GM12891 (cell line): ENCODE measurements around the gene HEY2. TPM values are rescaled to one million over a fixed set of nuclear protein-coding genes. Genes with fewer than 3 reads are reported as not detected.
"Not testable (repeated sequence)": the region's sequence is repeated elsewhere in the genome, so short reads cannot be mapped to it uniquely, and the experiment has no call there.

Experiments used
- DNase-seq: peaks from one replicate; pipeline ENCODE4 v3.0.0; 2011; ENCODE audit warnings: low spot score; ENCODE audit not compliant: insufficient read length
- FAIRE-seq: peaks from 2 replicates; lab custom pipeline; 2011; peaks lifted over from hg19 to GRCh38; lab: Jason Lieb, UNC
- PAX5 ChIP-seq: IDR thresholded peaks from 2 replicates; pipeline ENCODE4 v1.6.1; 2011; ENCODE audit warnings: low read length, moderate library complexity, mild to moderate bottlenecking; ENCODE audit not compliant: insufficient read depth, severe bottlenecking
- POLR2A ChIP-seq: IDR thresholded peaks from 2 replicates; pipeline ENCODE4 v1.6.1; 2011; ENCODE audit warnings: low read depth, low read length, control low read depth
- POLR2AphosphoS5 ChIP-seq: IDR thresholded peaks from 2 replicates; pipeline ENCODE4 v1.6.1; 2011; ENCODE audit warnings: low read depth, low read length, control low read depth
- POU2F2 ChIP-seq: IDR thresholded peaks from 2 replicates; pipeline ENCODE4 v1.6.1; 2011; ENCODE audit warnings: low read depth, mild to moderate bottlenecking, control low read depth, low read length, moderate library complexity
- SPI1 ChIP-seq: IDR thresholded peaks from 2 replicates; pipeline ENCODE4 v1.6.1; 2011; ENCODE audit warnings: low read depth, low read length, control low read depth
- TAF1 ChIP-seq: IDR thresholded peaks from 2 replicates; pipeline ENCODE4 v1.6.1; 2011; ENCODE audit warnings: low read depth, low read length, control low read depth
- polyA plus RNA-seq: library from polyadenylated mRNA; unstranded; fragments of >200 nt; gene quantifications from one replicate; pipeline ENCODE4 v1.2.1, GENCODE V29; 2012; ENCODE audit warnings: low read depth, missing spikeins, inconsistent platforms; ENCODE audit not compliant: missing spikeins

HEY2 gene
- polyA plus RNA-seq = 0.14 TPM

GRCh38 chr6:125749173-125749864 is at the start of gene HEY2:
HEY2 (plus strand) TSS chr6:125749632; CDS start chr6:125749777, 145 bp downstream.
- TF ChIP-seq POU2F2 (no peak), TAF1 (no peak), PAX5 (no peak)
- DNase-seq (peak; percentile 86), FAIRE-seq (peak; percentile 97)

DNA sequence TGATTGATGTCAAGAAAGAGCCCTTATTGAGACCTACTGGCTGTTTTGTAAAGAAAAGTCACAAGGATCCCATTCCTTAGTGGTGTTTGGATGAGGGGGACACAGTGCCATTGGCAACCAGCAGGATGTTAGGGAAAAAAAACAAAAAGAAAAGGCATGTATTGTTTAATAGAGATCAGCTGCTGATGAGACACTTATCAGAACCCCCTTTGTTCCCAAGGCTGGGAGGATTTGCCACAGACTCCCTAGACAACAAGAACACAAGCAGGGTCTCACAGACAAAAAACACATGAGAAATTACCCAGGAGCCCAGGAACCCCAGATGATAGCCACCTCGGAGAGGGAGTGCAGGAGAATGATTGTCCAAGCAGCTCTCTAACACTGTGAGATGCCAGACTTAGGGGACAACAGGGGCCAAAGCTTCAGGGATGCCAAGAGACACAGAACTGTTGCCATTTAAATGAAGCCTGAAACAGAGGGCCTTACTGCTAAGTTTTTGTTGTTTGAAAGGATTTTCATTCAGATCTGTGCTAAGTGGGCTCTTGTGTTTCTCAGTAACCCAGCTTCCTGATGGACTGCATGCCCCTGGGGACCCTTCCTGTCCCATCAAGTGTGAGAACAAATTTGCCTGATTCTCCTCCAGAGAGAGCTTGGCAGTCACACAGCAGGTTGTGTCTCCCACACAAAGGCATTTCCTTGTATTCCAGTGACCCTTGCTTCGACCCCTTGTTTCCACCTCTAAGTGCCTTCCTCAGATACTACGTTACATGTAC is 48.7 kb upstream of the HEY2 start:
- TF ChIP-seq SPI1 (no peak), POU2F2 (no peak), POLR2AphosphoS5 (no peak), TAF1 (no peak), POLR2A (no peak), PAX5 (no peak)
- FAIRE-seq (no peak), DNase-seq (no peak)

GRCh38 chr6:125701354-125701668 is 48.1 kb upstream of the HEY2 start:
- DNase-seq = no peak
- FAIRE-seq = no peak
- no peak for TF ChIP-seq POLR2A
- TF ChIP-seq PAX5 = no peak
- TF ChIP-seq TAF1 = no peak
- no peak for TF ChIP-seq SPI1
- TF ChIP-seq POU2F2 = no peak
- no peak for TF ChIP-seq POLR2AphosphoS5

- not testable (repeated sequence) for DNase-seq, FAIRE-seq
These were observed 45.5 kb upstream of the HEY2 start for GRCh38 chr6:125703882-125704281.

- DNase-seq = no peak
- TF ChIP-seq PAX5 = no peak
- TF ChIP-seq TAF1 = no peak
- no peak for TF ChIP-seq SPI1
- FAIRE-seq = no peak
These were observed 41.7 kb upstream of the HEY2 start for GRCh38 chr6:125707615-125708243.

- TF ChIP-seq SPI1 = no peak
- no peak for TF ChIP-seq POLR2A
- TF ChIP-seq POLR2AphosphoS5 = no peak
- TF ChIP-seq PAX5 = no peak
- TF ChIP-seq TAF1 = no peak
- TF ChIP-seq POU2F2 = no peak
- FAIRE-seq (no peak), DNase-seq (no peak)
These were observed 38.3 kb upstream of the HEY2 start for GRCh38 chr6:125711013-125711675.

DNA sequence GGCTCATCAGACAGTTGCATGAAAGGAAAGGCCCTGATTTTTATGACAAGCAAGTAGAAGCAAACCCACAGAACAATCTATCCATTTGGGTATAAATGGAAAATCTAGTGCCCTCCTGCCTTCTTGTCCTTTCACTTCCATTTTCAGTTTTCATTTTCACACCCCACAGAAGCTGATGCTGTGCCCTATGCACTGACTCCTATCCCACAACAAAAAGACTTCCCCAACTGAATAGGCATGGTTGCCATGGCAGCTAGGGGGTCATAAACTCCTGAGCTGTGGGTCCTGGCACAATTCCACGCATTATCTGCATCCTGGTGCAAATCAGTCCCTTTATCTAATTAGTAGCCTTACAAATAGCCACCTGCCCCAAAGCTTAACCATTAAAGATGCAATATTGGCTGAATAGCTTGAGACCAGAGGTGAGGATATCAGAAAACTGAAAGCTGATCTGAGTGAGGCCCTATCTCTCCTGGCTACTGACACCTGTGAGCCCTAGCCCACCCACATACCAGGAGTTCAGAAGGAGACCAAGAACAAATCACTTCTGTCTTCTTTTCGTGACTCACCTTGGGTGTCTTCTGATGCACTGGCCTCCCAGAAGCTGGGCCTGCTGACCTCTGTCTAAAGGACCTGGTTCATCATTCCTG is 34.9 kb upstream of the HEY2 start:
- DNase-seq (no peak), FAIRE-seq (peak; percentile 70)
- TF ChIP-seq PAX5 (no peak), POLR2A (no peak), POLR2AphosphoS5 (no peak), SPI1 (peak; percentile 45; the same call in 1 of the 2 replicates), TAF1 (no peak), POU2F2 (no peak)

DNA sequence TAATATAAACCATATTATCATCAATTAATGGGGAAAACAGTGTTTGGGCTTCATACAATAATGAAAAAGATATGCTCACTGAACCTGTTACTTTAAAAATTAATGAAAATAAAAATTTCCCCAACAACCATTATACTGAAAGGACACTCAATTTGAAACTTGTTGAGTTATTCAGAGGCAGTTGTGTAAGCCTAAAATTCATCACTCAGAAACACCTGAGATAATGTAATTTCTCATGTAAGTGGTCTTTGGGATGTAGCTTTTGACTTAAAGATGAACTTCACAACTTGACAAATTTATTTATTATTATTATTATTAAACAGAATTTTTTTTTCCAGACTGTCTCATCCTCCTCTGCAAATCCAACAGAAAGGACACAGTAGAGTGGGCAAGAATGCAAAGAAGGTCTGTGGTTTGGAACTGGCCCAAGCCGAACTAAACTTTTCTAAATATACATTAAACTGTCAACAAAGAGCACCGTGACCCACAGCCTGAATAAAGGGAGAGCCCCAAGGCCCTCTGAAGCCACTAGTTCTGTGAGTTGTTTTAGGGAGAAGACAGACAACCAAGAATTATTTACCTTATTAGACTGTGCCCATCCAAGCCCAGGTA is 32.2 kb upstream of the HEY2 start:
- FAIRE-seq = peak; percentile 23
- no peak for DNase-seq
- TF ChIP-seq POU2F2 (no peak), POLR2AphosphoS5 (no peak), POLR2A (no peak), TAF1 (no peak), PAX5 (no peak), SPI1 (no peak)

- no peak for DNase-seq
- no peak for FAIRE-seq
- TF ChIP-seq POLR2A (no peak), POU2F2 (no peak), TAF1 (no peak)
These were observed 31.3 kb upstream of the HEY2 start for GRCh38 chr6:125718109-125718508.
